Midbrain (tissue), 1 donor: ENCODE results near the gene PTPRT.

ENCODE experiments used
- DNase-seq: peaks from one replicate; lab custom pipeline; 2025; lab: John Stamatoyannopoulos, UW

Gene PTPRT

DNA sequence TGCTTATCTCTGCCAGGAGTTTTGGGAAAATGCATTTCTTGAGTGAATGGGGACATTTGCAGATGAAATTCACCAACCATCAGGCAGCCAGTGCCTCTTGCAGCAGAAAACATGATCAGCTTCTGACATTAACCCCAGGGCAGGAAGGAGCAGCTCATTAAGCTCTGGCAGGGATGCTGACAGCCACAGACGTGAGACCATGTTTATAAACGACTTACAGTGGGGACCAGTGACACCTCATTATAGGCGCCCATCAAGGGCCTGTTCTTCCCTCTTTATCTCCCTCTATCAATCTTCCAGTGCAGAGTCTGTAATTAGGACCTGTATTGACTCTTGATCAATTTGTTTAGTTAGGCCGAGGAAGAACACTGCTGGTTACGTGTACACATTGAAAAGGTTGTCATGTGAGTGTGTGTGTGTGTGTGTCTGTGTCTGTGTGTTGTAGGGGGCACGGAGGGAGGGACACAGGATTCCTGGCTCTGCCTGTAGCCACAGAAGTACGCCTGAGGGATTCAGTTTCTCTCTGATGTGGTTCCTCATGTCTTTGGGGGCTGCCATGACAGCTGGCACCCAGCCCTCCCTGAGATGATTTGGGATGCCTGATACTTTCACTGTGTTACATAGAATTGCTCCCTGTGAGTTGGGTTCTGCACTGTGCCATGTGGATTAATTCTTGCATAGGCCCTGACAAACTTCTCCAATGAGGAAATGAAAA lies 1143.2 kb downstream of the PTPRT start:
- DNase-seq = no peak

DNA sequence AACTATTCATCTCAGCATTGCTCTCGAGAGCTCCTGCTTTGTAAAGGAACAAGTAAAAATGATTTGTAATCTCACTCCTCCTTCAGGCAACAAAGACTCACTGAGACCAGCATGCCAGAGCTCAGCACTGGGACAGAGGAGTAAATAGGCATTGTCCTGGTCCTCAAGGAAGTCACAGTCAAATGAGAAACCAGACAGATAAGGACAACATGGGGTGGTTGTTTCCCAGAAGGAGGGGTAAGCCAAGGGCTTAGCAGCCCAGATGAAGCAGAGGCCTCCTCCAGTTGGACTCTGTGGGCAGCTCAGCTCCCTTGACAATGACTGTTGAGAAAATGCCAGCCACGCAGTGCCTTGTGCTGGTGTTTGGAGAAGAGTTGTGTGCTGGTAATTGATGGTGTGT lies 1145.8 kb downstream of the PTPRT start:
- DNase-seq = no peak

DNA sequence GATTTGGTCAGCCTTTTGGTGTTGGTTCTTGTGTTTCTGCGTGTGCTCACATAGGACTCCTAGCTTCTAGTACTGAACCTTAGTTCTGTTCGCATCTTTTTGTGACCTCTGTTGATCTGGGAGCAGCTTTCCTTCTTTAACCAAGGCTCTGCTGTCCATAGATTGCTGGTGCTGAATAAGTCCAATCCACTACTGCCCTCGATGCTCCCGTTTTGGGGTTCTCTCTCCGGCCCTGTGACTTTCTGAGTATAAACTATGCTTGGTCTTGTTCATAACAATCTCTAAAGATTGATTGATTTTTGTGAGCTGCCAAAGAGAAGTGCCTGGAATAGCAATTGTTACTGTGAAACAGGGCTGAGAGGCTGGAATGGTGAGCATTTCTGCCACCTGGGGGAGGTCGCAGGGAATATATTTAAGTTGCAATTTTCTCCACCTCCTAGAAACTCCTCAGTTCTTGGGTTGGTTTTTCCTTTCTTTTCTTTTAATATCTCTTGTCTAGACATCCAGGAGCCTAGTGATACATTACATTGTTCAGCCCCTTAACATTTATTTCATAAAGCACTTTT lies 1148.6 kb downstream of the PTPRT start:
- no peak for DNase-seq

- DNase-seq = no peak
Observed at GRCh38 chr20:42027746-42028268, 1161.9 kb downstream of the PTPRT start.

GRCh38 chr20:42026599-42026998 lies 1163.1 kb downstream of the PTPRT start:
- DNase-seq = no peak

GRCh38 chr20:42024653-42025052 lies 1165.1 kb downstream of the PTPRT start:
- DNase-seq = no peak
